H1 (cell line): ENCODE results near the gene IGFBP3.

ENCODE experiments used
- FOSL1 ChIP-seq: IDR thresholded peaks from 2 replicates; pipeline ENCODE4 v1.6.1; 2011; ENCODE audit warnings: mild to moderate bottlenecking, low read depth, low read length, moderate library complexity; ENCODE audit not compliant: insufficient read depth
- POLR2AphosphoS5 ChIP-seq: IDR thresholded peaks from 2 replicates; pipeline ENCODE4 v1.6.1; 2011; ENCODE audit warnings: low read depth, low read length
- TF ChIP-seq, protein P1 (sequence below), 3 experiments: IDR thresholded peaks; 1 replicate in 2 of 3; 2 replicates in 1 of 3; pipeline versions ENCODE4 v1.5.1 to v1.6.1; 2011; ENCODE audit warnings: low read length in 3 of 3, mild to moderate bottlenecking in 3 of 3, inconsistent platforms in 2 of 3, low read depth in 1 of 3, moderate library complexity in 1 of 3; ENCODE audit not compliant: insufficient read depth in 1 of 3; ENCODE audit errors: control extremely low read depth in 1 of 3
- TF ChIP-seq, protein P2 (sequence below): IDR thresholded peaks from 2 replicates; pipeline ENCODE4 v1.6.1; 2012; ENCODE audit warnings: inconsistent platforms
- TF ChIP-seq, protein P3 (sequence below): IDR thresholded peaks from 2 replicates; pipeline ENCODE4 v1.6.1; 2011; ENCODE audit warnings: low read length, improper control_type of control experiment

DNA sequence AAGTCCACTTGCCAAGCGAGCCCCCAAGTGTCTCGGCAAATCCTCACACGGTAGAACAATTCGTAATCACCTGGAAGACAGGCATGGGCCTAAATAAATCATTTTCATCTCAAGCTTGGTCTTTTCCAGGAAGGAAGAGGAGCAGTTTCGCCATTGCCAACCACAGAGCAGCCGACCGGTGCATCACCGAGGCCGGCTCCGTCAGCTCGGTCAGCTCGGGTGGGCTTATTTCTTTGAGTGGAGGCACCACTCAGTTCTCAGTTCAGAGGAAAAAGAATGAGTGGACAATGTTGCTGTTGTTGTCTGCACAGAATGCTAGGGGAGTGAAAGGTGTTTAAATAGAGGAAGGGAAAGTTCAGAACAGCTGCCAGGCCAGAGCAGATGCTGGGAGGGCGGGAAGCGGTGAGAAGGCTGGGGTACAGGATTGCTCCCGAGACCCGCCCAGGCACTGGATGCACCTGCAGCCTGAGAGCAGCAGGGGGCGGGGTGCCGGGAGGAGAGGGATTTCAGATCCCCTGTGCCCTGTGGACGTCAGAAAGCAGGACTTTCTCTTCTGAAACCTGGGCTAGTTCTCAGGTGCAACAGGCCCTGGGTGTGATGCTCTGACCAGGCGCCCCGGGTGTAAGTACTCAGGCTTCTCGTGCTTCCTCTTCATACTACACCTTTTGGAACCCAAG lies 17.7 kb upstream of the IGFBP3 start:
- TF ChIP-seq, protein P1, sequence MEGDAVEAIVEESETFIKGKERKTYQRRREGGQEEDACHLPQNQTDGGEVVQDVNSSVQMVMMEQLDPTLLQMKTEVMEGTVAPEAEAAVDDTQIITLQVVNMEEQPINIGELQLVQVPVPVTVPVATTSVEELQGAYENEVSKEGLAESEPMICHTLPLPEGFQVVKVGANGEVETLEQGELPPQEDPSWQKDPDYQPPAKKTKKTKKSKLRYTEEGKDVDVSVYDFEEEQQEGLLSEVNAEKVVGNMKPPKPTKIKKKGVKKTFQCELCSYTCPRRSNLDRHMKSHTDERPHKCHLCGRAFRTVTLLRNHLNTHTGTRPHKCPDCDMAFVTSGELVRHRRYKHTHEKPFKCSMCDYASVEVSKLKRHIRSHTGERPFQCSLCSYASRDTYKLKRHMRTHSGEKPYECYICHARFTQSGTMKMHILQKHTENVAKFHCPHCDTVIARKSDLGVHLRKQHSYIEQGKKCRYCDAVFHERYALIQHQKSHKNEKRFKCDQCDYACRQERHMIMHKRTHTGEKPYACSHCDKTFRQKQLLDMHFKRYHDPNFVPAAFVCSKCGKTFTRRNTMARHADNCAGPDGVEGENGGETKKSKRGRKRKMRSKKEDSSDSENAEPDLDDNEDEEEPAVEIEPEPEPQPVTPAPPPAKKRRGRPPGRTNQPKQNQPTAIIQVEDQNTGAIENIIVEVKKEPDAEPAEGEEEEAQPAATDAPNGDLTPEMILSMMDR (IDR thresholded peaks at IDR 0.05; ENCODE audit: control extremely low read depth in 1 of 3, insufficient read depth in 1 of 3, low read depth in 1 of 3, low read length in 3 of 3) = peak; percentile 50 to 70 (median 67)
- TF ChIP-seq, protein P2, sequence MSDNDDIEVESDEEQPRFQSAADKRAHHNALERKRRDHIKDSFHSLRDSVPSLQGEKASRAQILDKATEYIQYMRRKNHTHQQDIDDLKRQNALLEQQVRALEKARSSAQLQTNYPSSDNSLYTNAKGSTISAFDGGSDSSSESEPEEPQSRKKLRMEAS = no peak
- no peak for TF ChIP-seq FOSL1
- TF ChIP-seq, protein P3, sequence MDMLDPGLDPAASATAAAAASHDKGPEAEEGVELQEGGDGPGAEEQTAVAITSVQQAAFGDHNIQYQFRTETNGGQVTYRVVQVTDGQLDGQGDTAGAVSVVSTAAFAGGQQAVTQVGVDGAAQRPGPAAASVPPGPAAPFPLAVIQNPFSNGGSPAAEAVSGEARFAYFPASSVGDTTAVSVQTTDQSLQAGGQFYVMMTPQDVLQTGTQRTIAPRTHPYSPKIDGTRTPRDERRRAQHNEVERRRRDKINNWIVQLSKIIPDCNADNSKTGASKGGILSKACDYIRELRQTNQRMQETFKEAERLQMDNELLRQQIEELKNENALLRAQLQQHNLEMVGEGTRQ = no peak
- TF ChIP-seq POLR2AphosphoS5 = no peak
